ENCODE measurements around the gene ZDHHC6. TPM values are rescaled to one million over a fixed set of nuclear protein-coding genes. Genes with fewer than 3 reads are reported as not detected.

Gene ZDHHC6
- polyA plus RNA-seq, 3 donors = 34.0 to 39.2 (median 39.0) TPM

GRCh38 chr10:112397592-112397991 lies 49.1 kb downstream of the ZDHHC6 start:
- H3K79me2 ChIP-seq (ENCODE audit: insufficient read depth, low read length) = no peaks in the 10 kb centered on the region
- H4K20me1 ChIP-seq (ENCODE audit: insufficient read depth, low read length) = no peaks in the 10 kb centered on the region
- H3K4me3 ChIP-seq (replicated peaks in 1 of 3; ENCODE audit: low read depth in 2 of 3, low read length in 3 of 3) = no peak overlapping the region
- Mint-ChIP-seq H3K27ac (no peak overlapping the region), H3K4me3 (no peak overlapping the region), H3K9me3 (no peaks in the 10 kb centered on the region), H3K36me3 (peaks cover 32 to 40% of the 10 kb centered on the region in 2 donors), H3K27me3 (ENCODE audit: low read depth in 3 of 3) (peaks cover 0 to 1% (median 0%) of the 10 kb centered on the region in 3 donors), H3K4me1 (no peaks in the 10 kb centered on the region)
- WGBS (ENCODE audit: insufficient coverage) = no CpG with 5 or more reads among the region's 2 CpGs
- no peaks in the 10 kb centered on the region for H3K4me1 ChIP-seq (ENCODE audit: control insufficient read depth in 1 of 2, insufficient read depth in 2 of 2, low read length in 2 of 2)
- TF ChIP-seq CTCF (IDR thresholded peaks at IDR 0.05) = no peak
- no peak overlapping the region for H3K9ac ChIP-seq (ENCODE audit: insufficient read depth, low read length, poor library complexity, severe bottlenecking)
- peaks cover 55 to 84% of the 10 kb centered on the region in 2 donors for H3K36me3 ChIP-seq (replicated peaks in 1 of 2; ENCODE audit: control insufficient read depth in 1 of 2, insufficient read depth in 2 of 2, low read length in 2 of 2)
- DNase-seq = no peak
- H2AFZ ChIP-seq (ENCODE audit: insufficient read depth, low read depth, low read length, poor library complexity, severe bottlenecking) = no peak overlapping the region
- no peaks in the 10 kb centered on the region for H3K27me3 ChIP-seq (ENCODE audit: control insufficient read depth in 2 of 2, insufficient read depth in 2 of 2, low read length in 2 of 2)
- H3K9me3 ChIP-seq (replicated peaks in 1 of 2; ENCODE audit: control insufficient read depth in 1 of 2, insufficient read depth in 1 of 2, low read length in 2 of 2) = no peaks in the 10 kb centered on the region
- H3K27ac ChIP-seq (ENCODE audit: low read depth in 1 of 2, low read length in 2 of 2) = no peak overlapping the region
- intact Hi-C loops (cut with micrococcal nuclease) = no loop called here
- no peak overlapping the region for H3K4me2 ChIP-seq (replicated peaks; ENCODE audit: extremely low read depth, low read length, poor library complexity, severe bottlenecking)

- Mint-ChIP-seq H3K4me3 (no peak overlapping the region), H3K36me3 (peaks cover 21 to 27% of the 10 kb centered on the region in 2 donors), H3K4me1 (no peaks in the 10 kb centered on the region), H3K27ac (no peak overlapping the region), H3K27me3 (ENCODE audit: low read depth in 3 of 3) (no peaks in the 10 kb centered on the region), H3K9me3 (no peaks in the 10 kb centered on the region)
- Histone ChIP-seq H3K4me2 (replicated peaks; ENCODE audit: extremely low read depth, low read length, poor library complexity, severe bottlenecking) (no peak overlapping the region), H3K4me3 (replicated peaks in 1 of 3; ENCODE audit: low read depth in 2 of 3, low read length in 3 of 3) (no peak overlapping the region), H3K4me1 (ENCODE audit: control insufficient read depth in 1 of 2, insufficient read depth in 2 of 2, low read length in 2 of 2) (no peaks in the 10 kb centered on the region), H4K20me1 (ENCODE audit: insufficient read depth, low read length) (no peaks in the 10 kb centered on the region), H3K27ac (ENCODE audit: low read depth in 1 of 2, low read length in 2 of 2) (peak overlapping the region in 1 of 2 donors; percentile 16), H3K27me3 (ENCODE audit: control insufficient read depth in 2 of 2, insufficient read depth in 2 of 2, low read length in 2 of 2) (no peaks in the 10 kb centered on the region), H3K79me2 (ENCODE audit: insufficient read depth, low read length) (peaks cover 1% of the 10 kb centered on the region), H3K36me3 (replicated peaks in 1 of 2; ENCODE audit: control insufficient read depth in 1 of 2, insufficient read depth in 2 of 2, low read length in 2 of 2) (peaks cover 43 to 68% of the 10 kb centered on the region in 2 donors), H2AFZ (ENCODE audit: insufficient read depth, low read depth, low read length, poor library complexity, severe bottlenecking) (no peak overlapping the region), H3K9me3 (replicated peaks in 1 of 2; ENCODE audit: control insufficient read depth in 1 of 2, insufficient read depth in 1 of 2, low read length in 2 of 2) (no peaks in the 10 kb centered on the region), H3K9ac (ENCODE audit: insufficient read depth, low read length, poor library complexity, severe bottlenecking) (no peak overlapping the region)
- intact Hi-C loops (cut with micrococcal nuclease) = no loop called here
- WGBS (ENCODE audit: insufficient coverage) = 94% methylated on average over 2 of the region's 5 CpGs
- TF ChIP-seq CTCF (IDR thresholded peaks at IDR 0.05) = no peak
- DNase-seq = no peak
These were observed 50.7 kb downstream of the ZDHHC6 start for GRCh38 chr10:112395809-112396530.

Measured in CD14-positive monocyte (primary cell).